ENCODE results near the gene DZIP1.
"Not testable (repeated sequence)": the region's sequence is repeated elsewhere in the genome, so short reads cannot be mapped to it uniquely, and the experiment has no call there.

DNA sequence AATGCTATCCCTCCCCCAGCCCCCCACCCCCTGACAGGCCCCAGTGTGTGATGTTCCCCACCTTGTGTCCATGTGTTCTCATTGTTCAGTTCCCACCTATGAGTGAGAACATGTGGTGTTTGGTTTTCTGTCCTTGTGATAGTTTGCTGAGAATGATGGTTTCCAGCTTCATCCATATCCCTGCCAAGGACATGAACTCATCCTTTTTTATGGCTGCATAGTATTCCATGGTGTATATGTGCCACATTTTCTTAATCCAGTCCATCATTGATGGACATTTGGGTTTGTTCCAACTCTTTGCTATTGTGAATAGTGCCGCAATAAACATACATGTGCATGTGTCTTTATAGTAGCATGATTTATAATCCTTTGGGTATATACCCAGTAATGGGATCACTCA, 78.7 kb downstream of the DZIP1 start:
- TF ChIP-seq, protein P1, sequence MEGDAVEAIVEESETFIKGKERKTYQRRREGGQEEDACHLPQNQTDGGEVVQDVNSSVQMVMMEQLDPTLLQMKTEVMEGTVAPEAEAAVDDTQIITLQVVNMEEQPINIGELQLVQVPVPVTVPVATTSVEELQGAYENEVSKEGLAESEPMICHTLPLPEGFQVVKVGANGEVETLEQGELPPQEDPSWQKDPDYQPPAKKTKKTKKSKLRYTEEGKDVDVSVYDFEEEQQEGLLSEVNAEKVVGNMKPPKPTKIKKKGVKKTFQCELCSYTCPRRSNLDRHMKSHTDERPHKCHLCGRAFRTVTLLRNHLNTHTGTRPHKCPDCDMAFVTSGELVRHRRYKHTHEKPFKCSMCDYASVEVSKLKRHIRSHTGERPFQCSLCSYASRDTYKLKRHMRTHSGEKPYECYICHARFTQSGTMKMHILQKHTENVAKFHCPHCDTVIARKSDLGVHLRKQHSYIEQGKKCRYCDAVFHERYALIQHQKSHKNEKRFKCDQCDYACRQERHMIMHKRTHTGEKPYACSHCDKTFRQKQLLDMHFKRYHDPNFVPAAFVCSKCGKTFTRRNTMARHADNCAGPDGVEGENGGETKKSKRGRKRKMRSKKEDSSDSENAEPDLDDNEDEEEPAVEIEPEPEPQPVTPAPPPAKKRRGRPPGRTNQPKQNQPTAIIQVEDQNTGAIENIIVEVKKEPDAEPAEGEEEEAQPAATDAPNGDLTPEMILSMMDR (IDR thresholded peaks at IDR 0.05; ENCODE audit: low read length) = not testable (repeated sequence)
- not testable (repeated sequence) for TF ChIP-seq EZH2 (IDR thresholded peaks at IDR 0.05; ENCODE audit: borderline replicate concordance, low read length)
